ENCODE measurements around the gene GPAT3. TPM values are rescaled to one million over a fixed set of nuclear protein-coding genes. Genes with fewer than 3 reads are reported as not detected.
A peak's percentile ranks its signal among the peaks of the same experiment; 100 is the strongest.

GPAT3 gene
- total RNA-seq, 1 donor from 2014 or later, result not detected

- Mint-ChIP-seq H3K4me3 (ENCODE audit: unreplicated experiment) (no peak overlapping the region), H3K36me3 (ENCODE audit: unreplicated experiment) (no peaks in the 10 kb centered on the region), H3K27ac (ENCODE audit: unreplicated experiment) (no peak overlapping the region), H3K9me3 (ENCODE audit: unreplicated experiment) (no peaks in the 10 kb centered on the region), H3K4me1 (ENCODE audit: low read depth, unreplicated experiment) (peaks cover 2% of the 10 kb centered on the region), H3K27me3 (ENCODE audit: unreplicated experiment) (peaks cover 4% of the 10 kb centered on the region)
- TF ChIP-seq CTCF (IDR thresholded peaks at IDR 0.05; ENCODE audit: partially characterized antibody, unreplicated experiment), result peak; percentile 97
- no peak for DNase-seq
Measured at GRCh38 chr4:83644677-83645659, 109.1 kb downstream of the GPAT3 start.

GRCh38 chr4:83646538-83647239 is 110.8 kb downstream of the GPAT3 start:
- no peaks in the 10 kb centered on the region for H3K36me3 Mint-ChIP-seq (ENCODE audit: unreplicated experiment)
- TF ChIP-seq CTCF (IDR thresholded peaks at IDR 0.05; ENCODE audit: partially characterized antibody, unreplicated experiment), result no peak
- peaks cover 2% of the 10 kb centered on the region for H3K4me1 Mint-ChIP-seq (ENCODE audit: low read depth, unreplicated experiment)
- no peak for DNase-seq
- H3K27ac Mint-ChIP-seq (ENCODE audit: unreplicated experiment), result no peak overlapping the region
- no peak overlapping the region for H3K4me3 Mint-ChIP-seq (ENCODE audit: unreplicated experiment)
- H3K9me3 Mint-ChIP-seq (ENCODE audit: unreplicated experiment), result no peaks in the 10 kb centered on the region
- peaks cover 4% of the 10 kb centered on the region for H3K27me3 Mint-ChIP-seq (ENCODE audit: unreplicated experiment)

GRCh38 chr4:83651846-83652245 is 115.9 kb downstream of the GPAT3 start:
- TF ChIP-seq CTCF (IDR thresholded peaks at IDR 0.05; ENCODE audit: partially characterized antibody, unreplicated experiment), result no peak
- H3K4me1 Mint-ChIP-seq (ENCODE audit: low read depth, unreplicated experiment), result peaks cover 2% of the 10 kb centered on the region
- no peak for DNase-seq
- H3K4me3 Mint-ChIP-seq (ENCODE audit: unreplicated experiment), result no peak overlapping the region
- no peak overlapping the region for H3K27ac Mint-ChIP-seq (ENCODE audit: unreplicated experiment)
- H3K9me3 Mint-ChIP-seq (ENCODE audit: unreplicated experiment), result no peaks in the 10 kb centered on the region
- H3K27me3 Mint-ChIP-seq (ENCODE audit: unreplicated experiment), result peaks cover 5% of the 10 kb centered on the region
- H3K36me3 Mint-ChIP-seq (ENCODE audit: unreplicated experiment), result no peaks in the 10 kb centered on the region

Other genes with a start within 250 kb of the GPAT3 start
- gene HPSE, start 201.3 kb upstream of the GPAT3 start, total RNA-seq (ENCODE audit: unreplicated experiment), result 1.8 TPM
- 11.7 TPM for gene HELQ, start 80.3 kb upstream of the GPAT3 start, total RNA-seq (ENCODE audit: unreplicated experiment)
- gene MRPS18C, start 80.0 kb upstream of the GPAT3 start, total RNA-seq (ENCODE audit: unreplicated experiment), result 27.3 TPM
- 16.0 TPM for gene ABRAXAS1, start 51.0 kb upstream of the GPAT3 start, total RNA-seq (ENCODE audit: unreplicated experiment)